KMS-11 (cell line): ENCODE results near the gene SDK1.

ENCODE experiments used
- H2AFZ ChIP-seq: fragments of 200-600 bp; sonication (generic); 2 replicates; pipeline ENCODE4 v1.6.1; 2016; ENCODE audit warnings: antibody characterized with exemption, mixed run types, low read depth
- H3K27ac ChIP-seq: fragments of 200-600 bp; sonication (generic); 2 replicates; pipeline ENCODE4 v1.6.1; 2016; ENCODE audit warnings: mild to moderate bottlenecking, mixed run types
- H3K27me3 ChIP-seq: fragments of 200-600 bp; sonication (generic); 2 replicates; pipeline ENCODE4 v1.6.1; 2017; ENCODE audit warnings: mild to moderate bottlenecking, low read depth, mixed run types, moderate library complexity; ENCODE audit not compliant: insufficient read depth
- H3K36me3 ChIP-seq: fragments of 200-600 bp; sonication (generic); 2 replicates; pipeline ENCODE4 v1.6.1; 2017; ENCODE audit warnings: mild to moderate bottlenecking, mixed run types; ENCODE audit not compliant: insufficient read depth
- H3K4me1 ChIP-seq: fragments of 200-600 bp; sonication (generic); 2 replicates; pipeline ENCODE4 v1.6.1; 2016; ENCODE audit warnings: mild to moderate bottlenecking, low read depth, mixed run types; ENCODE audit not compliant: poor library complexity, severe bottlenecking
- H3K4me2 ChIP-seq: fragments of 200-600 bp; sonication (generic); 2 replicates; pipeline ENCODE4 v1.7.0; 2016; ENCODE audit warnings: mild to moderate bottlenecking, mixed run types
- H3K4me3 ChIP-seq: fragments of 200-600 bp; sonication (generic); IDR thresholded peaks from 2 replicates; pipeline ENCODE4 v1.6.1; 2017; ENCODE audit warnings: low read depth, low read length, mixed read lengths; ENCODE audit not compliant: insufficient read depth
- H3K79me2 ChIP-seq: fragments of 200-600 bp; sonication (generic); 2 replicates; pipeline ENCODE4 v1.6.1; 2016; ENCODE audit warnings: low read depth, mixed run types; ENCODE audit not compliant: insufficient read depth
- H3K9ac ChIP-seq: fragments of 200-600 bp; sonication (generic); 2 replicates; pipeline ENCODE4 v1.6.1; 2016; ENCODE audit warnings: mild to moderate bottlenecking, mixed run types
- H4K20me1 ChIP-seq: fragments of 200-600 bp; sonication (generic); 2 replicates; pipeline ENCODE4 v1.6.1; 2016; ENCODE audit warnings: mild to moderate bottlenecking, mixed run types; ENCODE audit not compliant: insufficient read depth
- TF ChIP-seq, protein P1 (sequence below): fragments of 200-600 bp; sonication (generic); conservative IDR thresholded peaks from 2 replicates; pipeline ENCODE4 v1.6.1; 2017; ENCODE audit warnings: low read depth, mild to moderate bottlenecking, antibody characterized with exemption, low read length, moderate library complexity, mixed read lengths

Gene SDK1

DNA sequence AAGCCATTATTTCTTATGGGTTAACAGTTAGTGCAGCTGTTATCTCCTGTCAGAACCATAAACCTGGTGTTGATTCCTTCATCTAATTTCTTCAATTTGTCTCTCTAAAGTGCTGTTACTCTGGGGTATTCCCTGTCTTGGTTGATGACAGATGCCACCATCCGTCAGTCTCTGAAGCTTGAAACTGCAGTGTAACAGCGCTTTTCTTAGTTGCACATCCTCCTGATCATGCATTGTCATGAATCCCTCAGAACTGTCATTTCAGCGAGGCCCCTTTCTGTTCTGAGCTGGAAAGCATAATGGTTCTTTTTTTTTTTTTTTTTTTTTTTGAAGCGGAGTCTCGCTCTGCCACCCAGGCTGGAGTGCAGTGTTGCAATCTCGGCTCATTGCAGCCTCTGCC, 193.9 kb downstream of the SDK1 start:
- H3K79me2 ChIP-seq = no peaks in the 10 kb centered on the region
- TF ChIP-seq, protein P1, sequence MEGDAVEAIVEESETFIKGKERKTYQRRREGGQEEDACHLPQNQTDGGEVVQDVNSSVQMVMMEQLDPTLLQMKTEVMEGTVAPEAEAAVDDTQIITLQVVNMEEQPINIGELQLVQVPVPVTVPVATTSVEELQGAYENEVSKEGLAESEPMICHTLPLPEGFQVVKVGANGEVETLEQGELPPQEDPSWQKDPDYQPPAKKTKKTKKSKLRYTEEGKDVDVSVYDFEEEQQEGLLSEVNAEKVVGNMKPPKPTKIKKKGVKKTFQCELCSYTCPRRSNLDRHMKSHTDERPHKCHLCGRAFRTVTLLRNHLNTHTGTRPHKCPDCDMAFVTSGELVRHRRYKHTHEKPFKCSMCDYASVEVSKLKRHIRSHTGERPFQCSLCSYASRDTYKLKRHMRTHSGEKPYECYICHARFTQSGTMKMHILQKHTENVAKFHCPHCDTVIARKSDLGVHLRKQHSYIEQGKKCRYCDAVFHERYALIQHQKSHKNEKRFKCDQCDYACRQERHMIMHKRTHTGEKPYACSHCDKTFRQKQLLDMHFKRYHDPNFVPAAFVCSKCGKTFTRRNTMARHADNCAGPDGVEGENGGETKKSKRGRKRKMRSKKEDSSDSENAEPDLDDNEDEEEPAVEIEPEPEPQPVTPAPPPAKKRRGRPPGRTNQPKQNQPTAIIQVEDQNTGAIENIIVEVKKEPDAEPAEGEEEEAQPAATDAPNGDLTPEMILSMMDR = no peak
- H3K9ac ChIP-seq = no peak overlapping the region
- no peak overlapping the region for H3K4me3 ChIP-seq
- H3K36me3 ChIP-seq = no peaks in the 10 kb centered on the region
- no peak overlapping the region for H3K27ac ChIP-seq
- H3K27me3 ChIP-seq = no peaks in the 10 kb centered on the region
- no peak overlapping the region for H2AFZ ChIP-seq
- no peak overlapping the region for H3K4me2 ChIP-seq
- peaks cover 8% of the 10 kb centered on the region for H3K4me1 ChIP-seq
- no peaks in the 10 kb centered on the region for H4K20me1 ChIP-seq

DNA sequence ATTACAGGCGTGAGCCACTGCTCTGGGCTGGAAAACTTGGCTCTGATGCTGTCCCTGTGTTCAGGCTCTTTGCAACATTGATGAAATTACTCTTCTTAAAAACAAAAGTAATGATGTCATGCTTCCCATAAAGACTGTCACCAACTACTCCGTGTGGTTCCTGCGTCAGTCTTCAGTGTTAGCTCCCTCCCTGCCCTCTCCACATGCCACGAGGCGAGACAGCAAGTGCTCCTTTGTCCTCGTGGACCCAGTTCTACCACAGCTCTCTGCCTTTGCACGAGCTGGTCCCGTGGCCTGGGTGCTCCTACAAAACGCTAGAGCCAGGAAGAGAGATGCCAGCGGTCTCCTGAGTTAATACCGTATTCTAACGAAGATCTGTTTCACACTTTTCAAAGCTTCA, 194.5 kb downstream of the SDK1 start:
- Histone ChIP-seq H2AFZ (no peak overlapping the region), H3K27me3 (no peaks in the 10 kb centered on the region), H3K27ac (no peak overlapping the region), H3K79me2 (no peaks in the 10 kb centered on the region), H3K4me3 (no peak overlapping the region), H3K4me1 (peaks cover 8% of the 10 kb centered on the region), H3K4me2 (no peak overlapping the region), H3K36me3 (no peaks in the 10 kb centered on the region), H4K20me1 (no peaks in the 10 kb centered on the region), H3K9ac (no peak overlapping the region)
- TF ChIP-seq, protein P1 = no peak

DNA sequence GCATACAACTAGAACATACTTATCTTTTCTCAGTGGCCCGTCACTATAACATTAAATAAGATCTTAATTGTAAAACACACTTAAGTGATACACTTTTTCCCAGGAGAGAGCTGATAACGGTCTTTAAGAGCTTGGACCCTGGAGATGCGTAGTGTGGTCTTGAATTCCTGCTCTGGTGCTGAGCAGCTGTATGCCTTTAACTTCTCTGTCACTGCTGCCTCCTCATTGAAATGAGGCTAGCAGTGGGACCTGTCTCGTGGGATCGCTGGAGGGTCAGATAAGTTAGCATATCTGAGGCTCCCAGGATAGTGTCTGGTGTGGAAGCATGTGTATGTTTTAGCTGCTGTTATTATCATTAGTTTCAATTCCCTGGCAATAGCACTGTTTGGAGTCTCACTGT, 194.9 kb downstream of the SDK1 start:
- TF ChIP-seq, protein P1 = no peak
- Histone ChIP-seq H2AFZ (no peak overlapping the region), H3K9ac (no peak overlapping the region), H3K36me3 (no peaks in the 10 kb centered on the region), H3K27me3 (no peaks in the 10 kb centered on the region), H3K79me2 (no peaks in the 10 kb centered on the region), H3K4me1 (peaks cover 8% of the 10 kb centered on the region), H3K4me3 (no peak overlapping the region), H3K27ac (no peak overlapping the region), H4K20me1 (no peaks in the 10 kb centered on the region), H3K4me2 (no peak overlapping the region)

DNA sequence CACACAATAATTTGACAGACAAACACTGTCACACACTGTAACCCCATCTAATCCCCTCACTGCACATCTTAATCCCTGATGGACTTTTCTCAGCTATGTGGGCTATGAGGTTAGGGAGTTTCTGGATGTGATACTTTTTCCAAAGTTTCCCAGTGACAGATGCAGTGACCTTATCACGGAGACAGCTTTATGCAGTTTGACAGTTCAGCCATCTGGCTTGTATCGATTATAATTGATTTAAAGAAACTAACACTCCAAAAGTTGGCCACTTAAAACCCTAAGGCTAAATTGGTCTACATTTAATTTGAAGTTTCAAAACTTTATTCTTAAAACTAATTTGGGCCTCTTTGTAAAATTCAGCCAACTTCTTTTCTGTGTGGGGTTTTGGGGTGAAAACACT, 196.7 kb downstream of the SDK1 start:
- Histone ChIP-seq H3K4me2 (no peak overlapping the region), H4K20me1 (no peaks in the 10 kb centered on the region), H3K79me2 (no peaks in the 10 kb centered on the region), H3K4me3 (no peak overlapping the region), H3K27me3 (no peaks in the 10 kb centered on the region), H3K27ac (no peak overlapping the region), H3K36me3 (no peaks in the 10 kb centered on the region), H2AFZ (no peak overlapping the region), H3K4me1 (peaks cover 8% of the 10 kb centered on the region), H3K9ac (no peak overlapping the region)
- TF ChIP-seq, protein P1 = no peak
